Measurements from ENCODE around the gene CFAP46. TPM values are rescaled to one million over a fixed set of nuclear protein-coding genes. Genes with fewer than 3 reads are reported as not detected.

Gene CFAP46
- polyA plus RNA-seq, 1 of the 3 experiments (the other 2 are of a cell fraction) = 3.9 TPM

DNA sequence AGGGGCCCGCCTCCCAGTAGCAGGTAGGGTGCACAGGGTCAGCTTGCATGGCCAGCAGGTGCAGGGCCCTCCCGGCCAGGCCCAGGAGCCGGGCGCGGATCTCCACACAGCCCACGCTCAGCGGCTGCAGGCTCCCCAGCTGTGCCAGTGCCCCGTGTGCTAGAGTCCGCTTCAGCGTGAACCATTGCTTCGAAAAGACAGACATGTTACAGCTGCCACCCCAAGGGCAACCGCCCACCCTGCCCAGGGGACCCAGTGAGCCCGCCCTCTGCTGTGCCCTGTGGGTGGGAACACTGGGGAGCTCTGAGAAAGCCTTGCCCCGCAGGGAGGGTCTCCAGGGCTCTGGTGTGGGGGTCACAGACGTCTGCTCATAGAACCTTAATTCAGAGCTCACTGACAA lies 92.1 kb downstream of the CFAP46 start:
- H3K4me3 ChIP-seq (ENCODE audit: low read depth in 2 of 2, low read length in 1 of 2) = no peak overlapping the region
- H3K36me3 ChIP-seq (replicated peaks in 1 of 2; ENCODE audit: control insufficient read depth in 1 of 2, insufficient read depth in 2 of 2, low read length in 1 of 2) = no peaks in the 10 kb centered on the region
- ChIA-PET CTCF (interaction anchor here (1.1 to 1.3 kb wide), 5 partner anchors 10 to 196 kb away, joined by 3 to 8 read pairs (median 3); no protein-coding TSS in a partner anchor), POLR2A (no interaction called here)
- no peaks in the 10 kb centered on the region for H4K20me1 ChIP-seq (ENCODE audit: insufficient read depth)
- H3K9ac ChIP-seq = no peak overlapping the region
- no peaks in the 10 kb centered on the region for H3K9me2 ChIP-seq
- peaks cover 0 to 3% of the 10 kb centered on the region in 2 experiments; a peak in 1 of 4 replicates for H3K4me1 ChIP-seq (ENCODE audit: control insufficient read depth in 1 of 2, insufficient read depth in 2 of 2, low read depth in 1 of 2, low read length in 1 of 2)
- no peaks in the 10 kb centered on the region for H3K9me3 ChIP-seq
- H3K27ac ChIP-seq (ENCODE audit: low read depth in 2 of 2, low read length in 1 of 2) = no peak overlapping the region
- H3F3A ChIP-seq (replicated peaks; ENCODE audit: insufficient read depth) = no peaks in the 10 kb centered on the region
- TF ChIP-seq TCF12 (IDR thresholded peaks at IDR 0.05) (no peak), EP300 (IDR thresholded peaks at IDR 0.05; ENCODE audit: borderline replicate concordance in 1 of 2, low read depth in 1 of 2, low read length in 1 of 2) (no peak), ZBTB33 (IDR thresholded peaks at IDR 0.05; ENCODE audit: borderline replicate concordance, low read depth) (no peak), FOSL2 (IDR thresholded peaks at IDR 0.05; ENCODE audit: borderline replicate concordance, low read depth) (no peak), USF2 (IDR thresholded peaks at IDR 0.05; ENCODE audit: borderline replicate concordance, low read depth, low read length) (no peak), RAD21 (IDR thresholded peaks at IDR 0.05; ENCODE audit: low read length) (no peak), FOXM1 (IDR thresholded peaks at IDR 0.05; ENCODE audit: low read depth) (no peak), POLR2AphosphoS5 (IDR thresholded peaks at IDR 0.05; ENCODE audit: low read depth, low read length) (no peak), REST (IDR thresholded peaks at IDR 0.05; ENCODE audit: low read depth, low read length) (no peak), TAF1 (IDR thresholded peaks at IDR 0.05; ENCODE audit: borderline replicate concordance, low read depth, low read length) (no peak), GABPA (IDR thresholded peaks at IDR 0.05; ENCODE audit: low read depth) (no peak), MXI1 (IDR thresholded peaks at IDR 0.05; ENCODE audit: low read depth, low read length) (no peak), MAX (IDR thresholded peaks at IDR 0.05; ENCODE audit: low read depth) (no peak), RXRA (IDR thresholded peaks at IDR 0.05; ENCODE audit: borderline replicate concordance, low read depth) (no peak), RCOR1 (IDR thresholded peaks at IDR 0.05; ENCODE audit: low read length) (no peak), NFIC (IDR thresholded peaks at IDR 0.05; ENCODE audit: borderline replicate concordance) (no peak), SIN3A (IDR thresholded peaks at IDR 0.05; ENCODE audit: borderline replicate concordance, low read depth, low read length) (no peak), GATA2 (CRISPR knock-in tag; IDR thresholded peaks at IDR 0.05) (no peak)
- 55% methylated on average over 7 of the region's 15 CpGs for WGBS (ENCODE audit: low lambda C conversion rate)
- no peak for DNase-seq
- no peaks in the 10 kb centered on the region for H3K79me2 ChIP-seq (ENCODE audit: insufficient read depth)
- no peak overlapping the region for H3K4me2 ChIP-seq
- no peaks in the 10 kb centered on the region for H3K27me3 ChIP-seq (ENCODE audit: insufficient read depth)
- H2AFZ ChIP-seq (ENCODE audit: low read depth) = no peak overlapping the region
